H9 (cell line): Measurements from ENCODE around the gene ZNF813. TPM values are rescaled to one million over a fixed set of nuclear protein-coding genes. Genes with fewer than 3 reads are reported as not detected.
A peak's percentile ranks its signal among the peaks of the same experiment; 100 is the strongest.

Experiments
- DNase-seq: peaks from one replicate; pipeline ENCODE4 v3.0.0-alpha.2; 2017
- H2AFZ ChIP-seq: one replicate; pipeline ENCODE4 v1.6.1; 2013; ENCODE audit warnings: mild to moderate bottlenecking, low read length, control low read depth, moderate library complexity
- H2AK5ac ChIP-seq: 2 replicates; pipeline ENCODE4 v1.6.1; 2013; ENCODE audit warnings: low read length, control low read depth, mixed read lengths; ENCODE audit not compliant: insufficient read length
- H2BK120ac ChIP-seq: one replicate; pipeline ENCODE4 v1.6.1; 2013; ENCODE audit warnings: low read depth, mild to moderate bottlenecking, low read length, control low read depth, inconsistent platforms; ENCODE audit not compliant: poor library complexity, severe bottlenecking
- H2BK12ac ChIP-seq: 2 replicates; pipeline ENCODE4 v1.6.1; 2013; ENCODE audit warnings: low read length, control low read depth, mixed read lengths, low read depth; ENCODE audit not compliant: insufficient read length
- H2BK15ac ChIP-seq: 2 replicates; pipeline ENCODE4 v1.6.1; 2013; ENCODE audit warnings: low read depth, low read length, control low read depth
- H2BK20ac ChIP-seq: one replicate; pipeline ENCODE4 v1.6.1; 2013; ENCODE audit warnings: low read depth, mild to moderate bottlenecking, low read length, control low read depth, inconsistent platforms; ENCODE audit not compliant: poor library complexity, severe bottlenecking
- H2BK5ac ChIP-seq: 2 replicates; pipeline ENCODE4 v1.6.1; 2013; ENCODE audit warnings: low read length, control low read depth, mixed read lengths; ENCODE audit not compliant: insufficient read length
- H3K14ac ChIP-seq: 2 replicates; pipeline ENCODE4 v1.6.1; 2013; ENCODE audit warnings: low read length, control low read depth; ENCODE audit not compliant: insufficient read depth
- H3K18ac ChIP-seq: 2 replicates; pipeline ENCODE4 v1.6.1; 2013; ENCODE audit warnings: low read depth, mild to moderate bottlenecking, mixed read lengths, low read length, control low read depth; ENCODE audit not compliant: insufficient read length
- H3K23ac ChIP-seq: 2 replicates; pipeline ENCODE4 v1.6.1; 2013; ENCODE audit warnings: low read length, control low read depth, mixed read lengths, low read depth; ENCODE audit not compliant: insufficient read length
- H3K23me2 ChIP-seq: 2 replicates; pipeline ENCODE4 v1.6.1; 2013; ENCODE audit warnings: low read depth, mild to moderate bottlenecking, mixed read lengths, low read length, control low read depth; ENCODE audit not compliant: insufficient read length, poor library complexity, severe bottlenecking
- H3K27ac ChIP-seq: 2 replicates; pipeline ENCODE4 v1.5.1; 2013; ENCODE audit warnings: low read length, control low read depth, mixed read lengths, low read depth; ENCODE audit not compliant: insufficient read length
- H3K27me3 ChIP-seq: 2 replicates; pipeline ENCODE4 v1.6.1; 2013; ENCODE audit warnings: low read length, control low read depth, inconsistent platforms; ENCODE audit not compliant: insufficient read depth
- H3K4ac ChIP-seq: 2 replicates; pipeline ENCODE4 v1.6.1; 2013; ENCODE audit warnings: low read depth, mild to moderate bottlenecking, control low read depth, inconsistent platforms, low read length, moderate library complexity
- H3K4me1 ChIP-seq: 2 replicates; pipeline ENCODE4 v1.6.1; 2013; ENCODE audit warnings: low read length, control low read depth, inconsistent platforms; ENCODE audit not compliant: insufficient read depth
- H3K4me2 ChIP-seq: 2 replicates; pipeline ENCODE4 v1.6.1; 2013; ENCODE audit warnings: low read length, control low read depth, mixed read lengths; ENCODE audit not compliant: insufficient read length, insufficient read depth
- H3K56ac ChIP-seq: 2 replicates; pipeline ENCODE4 v1.6.1; 2013; ENCODE audit warnings: low read depth, mild to moderate bottlenecking, mixed read lengths, low read length, control low read depth; ENCODE audit not compliant: insufficient read length
- H3K79me1 ChIP-seq: 2 replicates; pipeline ENCODE4 v1.6.1; 2013; ENCODE audit warnings: low read depth, mild to moderate bottlenecking, moderate library complexity, low read length, control low read depth, inconsistent platforms; ENCODE audit not compliant: insufficient read depth, poor library complexity, severe bottlenecking
- H3K79me2 ChIP-seq: 2 replicates; pipeline ENCODE4 v1.6.1; 2013; ENCODE audit warnings: low read length, control low read depth, inconsistent platforms; ENCODE audit not compliant: insufficient read depth
- H3K9ac ChIP-seq: 2 replicates; pipeline ENCODE4 v1.6.1; 2013; ENCODE audit warnings: low read length, control low read depth, mixed read lengths; ENCODE audit not compliant: insufficient read length; ENCODE audit errors: extremely low read depth
- H3K9me3 ChIP-seq: one replicate; pipeline ENCODE4 v1.6.1; 2013; ENCODE audit warnings: low read depth, low read length, inconsistent platforms; ENCODE audit not compliant: control insufficient read depth
- H3T11ph ChIP-seq: one replicate; pipeline ENCODE4 v1.6.1; 2013; ENCODE audit warnings: mild to moderate bottlenecking, low read length, control low read depth, inconsistent platforms
- H4K20me1 ChIP-seq: one replicate; pipeline ENCODE4 v1.6.1; 2013; ENCODE audit not compliant: control insufficient read depth, insufficient read length, insufficient read depth
- H4K5ac ChIP-seq: 2 replicates; pipeline ENCODE4 v1.6.1; 2013; ENCODE audit warnings: low read depth, mild to moderate bottlenecking, mixed read lengths, low read length, control low read depth; ENCODE audit not compliant: insufficient read length
- H4K8ac ChIP-seq: replicated peaks from 2 replicates; pipeline ENCODE4 v1.6.1; 2013; ENCODE audit warnings: low read length, control low read depth, mixed read lengths, low read depth; ENCODE audit not compliant: insufficient read length
- H4K91ac ChIP-seq: 2 replicates; pipeline ENCODE4 v1.6.1; 2013; ENCODE audit warnings: low read depth, mild to moderate bottlenecking, moderate library complexity, mixed read lengths, low read length, control low read depth; ENCODE audit not compliant: insufficient read length
- H3K27ac Mint-ChIP-seq, 3 experiments: 2 replicates in 2 of 3; 3 replicates in 1 of 3; pipeline ENCODE4 v1.8.0; 2020 to 2021; ENCODE audit warnings: mixed read lengths in 3 of 3, mild to moderate bottlenecking in 1 of 3, moderate library complexity in 1 of 3
- H3K27me3 Mint-ChIP-seq: 2 replicates; pipeline ENCODE4 v1.8.0; 2021; ENCODE audit warnings: low read depth, mild to moderate bottlenecking, moderate library complexity, mixed read lengths
- H3K36me3 Mint-ChIP-seq, 3 experiments: 2 replicates in 2 of 3; 3 replicates in 1 of 3; pipeline ENCODE4 v1.8.0; 2020 to 2021; ENCODE audit warnings: low read depth in 3 of 3, mixed read lengths in 3 of 3; ENCODE audit not compliant: insufficient read depth in 1 of 3
- H3K4me1 Mint-ChIP-seq, 2 experiments: 2 replicates each; pipeline ENCODE4 v1.8.0; 2020; ENCODE audit warnings: mixed read lengths in 2 of 2
- H3K4me3 Mint-ChIP-seq, 2 experiments: 2 replicates in 1 of 2; 3 replicates in 1 of 2; pipeline ENCODE4 v1.8.0; 2020 to 2021; ENCODE audit warnings: mild to moderate bottlenecking in 2 of 2, mixed read lengths in 2 of 2, moderate library complexity in 1 of 2
- H3K9me3 Mint-ChIP-seq, 2 experiments: 2 replicates in 1 of 2; 3 replicates in 1 of 2; pipeline ENCODE4 v1.8.0; 2020; ENCODE audit warnings: mild to moderate bottlenecking in 2 of 2, mixed read lengths in 2 of 2, moderate library complexity in 1 of 2
- CTCF ChIP-seq: fragments of 200-600 bp; sonication (generic); conservative IDR thresholded peaks from 3 replicates; pipeline ENCODE4 v1.8.0; 2021; ENCODE audit warnings: antibody characterized with exemption, mild to moderate bottlenecking
- WGBS: extraction: QIAGEN DNeasy Blood & Tissue Kit; methylation state at CpG from one replicate; pipeline ENCODE4 v1.1.7; 2013; ENCODE audit warnings: missing lambda C conversion rate, low lambda C conversion rate, mixed read lengths; ENCODE audit not compliant: insufficient read length; ENCODE audit errors: extremely low coverage; 5-methylcytosine and 5-hydroxymethylcytosine counted together
- total RNA-seq: library from RNA; stranded (reverse); gene quantifications from 2 replicates; pipeline ENCODE4 v1.2.1, GENCODE V29; 2021

Gene ZNF813
- total RNA-seq, 1 experiment from 2014 or later = 17.3 TPM

- Histone ChIP-seq H4K91ac (no peak overlapping the region), H2AK5ac (no peak overlapping the region), H3T11ph (no peak overlapping the region), H3K4me2 (no peak overlapping the region), H4K20me1 (no peaks in the 10 kb centered on the region), H2BK20ac (no peak overlapping the region), H3K9me3 (no peaks in the 10 kb centered on the region), H3K56ac (no peak overlapping the region), H3K14ac (no peak overlapping the region), H3K79me1 (peaks cover 5% of the 10 kb centered on the region), H2BK120ac (no peak overlapping the region), H2BK5ac (no peak overlapping the region), H3K4me1 (no peaks in the 10 kb centered on the region), H3K23me2 (peaks cover 3% of the 10 kb centered on the region), H3K23ac (no peak overlapping the region), H3K27me3 (no peaks in the 10 kb centered on the region), H3K27ac (no peak overlapping the region), H3K4ac (no peak overlapping the region), H2BK12ac (no peak overlapping the region), H4K5ac (no peak overlapping the region), H2BK15ac (no peak overlapping the region), H4K8ac (no peak overlapping the region), H3K18ac (no peak overlapping the region), H3K9ac (no peak overlapping the region), H3K79me2 (no peaks in the 10 kb centered on the region), H2AFZ (no peak overlapping the region)
- Mint-ChIP-seq H3K9me3 (no peaks in the 10 kb centered on the region), H3K27ac (peak overlapping the region in 1 of 3 experiments; percentile 22; a peak in 1 of 7 replicates), H3K4me3 (no peak overlapping the region), H3K27me3 (no peaks in the 10 kb centered on the region), H3K4me1 (no peaks in the 10 kb centered on the region), H3K36me3 (peaks cover 11 to 43% (median 42%) of the 10 kb centered on the region in 3 experiments; a peak in 6 of 7 replicates)
- WGBS = no CpG with 5 or more reads among the region's 1 CpG
- DNase-seq = no peak
- TF ChIP-seq CTCF = no peak
Observed at GRCh38 chr19:53532362-53532761, 64.8 kb downstream of the ZNF813 start.
